ENCODE data around the gene POLR2C. TPM values are rescaled to one million over a fixed set of nuclear protein-coding genes. Genes with fewer than 3 reads are reported as not detected.

The POLR2C gene
- total RNA-seq, 6 experiments from 2014 or later = 66.0 to 79.4 (median 71.3) TPM

- no peak for TF ChIP-seq CTCF (IDR thresholded peaks at IDR 0.05)
- Mint-ChIP-seq H3K4me1 (ENCODE audit: low read depth) (no peaks in the 10 kb centered on the region), H3K27me3 (ENCODE audit: insufficient read depth) (peaks cover 59% of the 10 kb centered on the region), H3K36me3 (ENCODE audit: low read depth) (no peaks in the 10 kb centered on the region), H3K27ac (no peak overlapping the region), H3K4me3 (no peak overlapping the region), H3K9me3 (no peaks in the 10 kb centered on the region)
- no peak for DNase-seq
Observed at GRCh38 chr16:57505169-57505568, 42.7 kb downstream of the POLR2C start.

GRCh38 chr16:57507136-57508034 is 44.9 kb downstream of the POLR2C start:
- Mint-ChIP-seq H3K4me3 (no peak overlapping the region), H3K27me3 (ENCODE audit: insufficient read depth) (peaks cover 47% of the 10 kb centered on the region), H3K27ac (no peak overlapping the region), H3K9me3 (no peaks in the 10 kb centered on the region), H3K4me1 (ENCODE audit: low read depth) (no peaks in the 10 kb centered on the region), H3K36me3 (ENCODE audit: low read depth) (no peaks in the 10 kb centered on the region)
- no peak for DNase-seq
- TF ChIP-seq CTCF (IDR thresholded peaks at IDR 0.05) = no peak

- Mint-ChIP-seq H3K9me3 (no peaks in the 10 kb centered on the region), H3K4me3 (no peak overlapping the region), H3K36me3 (ENCODE audit: low read depth) (no peaks in the 10 kb centered on the region), H3K4me1 (ENCODE audit: low read depth) (no peaks in the 10 kb centered on the region), H3K27me3 (ENCODE audit: insufficient read depth) (peaks cover 42% of the 10 kb centered on the region), H3K27ac (no peak overlapping the region)
- TF ChIP-seq CTCF (IDR thresholded peaks at IDR 0.05) = no peak
- DNase-seq = no peak
Observed at GRCh38 chr16:57508035-57508425, 45.6 kb downstream of the POLR2C start.

GRCh38 chr16:57509231-57509923 is 46.9 kb downstream of the POLR2C start:
- no peak for TF ChIP-seq CTCF (IDR thresholded peaks at IDR 0.05)
- DNase-seq = no peak
- Mint-ChIP-seq H3K9me3 (no peaks in the 10 kb centered on the region), H3K4me3 (no peak overlapping the region), H3K36me3 (ENCODE audit: low read depth) (no peaks in the 10 kb centered on the region), H3K27me3 (ENCODE audit: insufficient read depth) (peaks cover 30% of the 10 kb centered on the region), H3K4me1 (ENCODE audit: low read depth) (no peaks in the 10 kb centered on the region), H3K27ac (no peak overlapping the region)

- DNase-seq = no peak
Observed at GRCh38 chr16:57510016-57510871, 47.8 kb downstream of the POLR2C start.

More at GRCh38 chr16:57510016-57510871, 47.8 kb downstream of the POLR2C start:
- Mint-ChIP-seq H3K27ac (no peak overlapping the region), H3K9me3 (no peaks in the 10 kb centered on the region), H3K36me3 (ENCODE audit: low read depth) (no peaks in the 10 kb centered on the region), H3K4me3 (no peak overlapping the region), H3K27me3 (ENCODE audit: insufficient read depth) (peaks cover 23% of the 10 kb centered on the region), H3K4me1 (ENCODE audit: low read depth) (no peaks in the 10 kb centered on the region)
- TF ChIP-seq CTCF (IDR thresholded peaks at IDR 0.05) = no peak
